Activated CD4-positive, CD25-positive, alpha-beta regulatory T cell treated with anti-CD3 and anti-CD28 coated beads, Interleukin-2, amount 50 U/mL, for 16 hours (primary cell): ENCODE data around the gene NPR1.
"Not testable (repeated sequence)": the region's sequence is repeated elsewhere in the genome, so short reads cannot be mapped to it uniquely, and the experiment has no call there.

ENCODE experiments used
- DNase-seq: peaks from one replicate; pipeline ENCODE4 v3.0.0-alpha.2; 2020; ENCODE audit warnings: low read depth, low spot score

The NPR1 gene

DNA sequence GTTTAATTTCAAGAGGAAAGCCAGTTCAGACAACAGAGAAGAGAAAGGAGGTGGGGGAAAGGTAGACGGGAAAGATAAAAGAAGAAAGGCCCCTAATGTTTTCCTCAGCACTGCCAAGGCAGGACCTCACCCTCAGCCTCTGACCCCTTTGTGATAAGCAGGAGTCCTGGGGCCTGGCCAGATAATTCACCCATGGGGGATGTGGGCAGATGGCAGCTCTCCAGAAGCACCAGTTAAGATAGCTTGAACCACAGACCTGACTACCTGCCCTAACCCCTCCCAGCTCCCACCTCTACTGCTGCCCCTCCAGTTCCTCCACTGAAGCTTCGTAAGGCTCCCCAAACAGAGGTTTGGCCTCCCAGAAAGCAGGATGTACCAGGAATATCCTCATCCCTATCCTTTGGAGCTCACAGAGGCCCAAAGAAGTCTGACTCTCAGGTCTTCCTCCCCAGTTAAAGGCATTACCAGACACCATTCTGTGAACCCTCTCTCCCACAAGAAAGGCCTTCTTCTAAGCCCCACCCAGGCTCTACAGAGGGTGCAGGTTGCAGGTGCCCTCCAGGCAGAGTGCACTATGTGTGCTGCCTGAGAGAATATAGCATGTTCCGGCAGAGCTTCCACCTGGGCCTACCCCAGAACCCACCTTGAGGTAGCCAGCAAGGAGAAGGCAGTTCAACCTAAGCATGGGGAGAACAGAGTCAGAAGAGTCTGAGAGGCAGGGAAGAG, 29.2 kb upstream of the NPR1 start:
- DNase-seq, result no peak

DNA sequence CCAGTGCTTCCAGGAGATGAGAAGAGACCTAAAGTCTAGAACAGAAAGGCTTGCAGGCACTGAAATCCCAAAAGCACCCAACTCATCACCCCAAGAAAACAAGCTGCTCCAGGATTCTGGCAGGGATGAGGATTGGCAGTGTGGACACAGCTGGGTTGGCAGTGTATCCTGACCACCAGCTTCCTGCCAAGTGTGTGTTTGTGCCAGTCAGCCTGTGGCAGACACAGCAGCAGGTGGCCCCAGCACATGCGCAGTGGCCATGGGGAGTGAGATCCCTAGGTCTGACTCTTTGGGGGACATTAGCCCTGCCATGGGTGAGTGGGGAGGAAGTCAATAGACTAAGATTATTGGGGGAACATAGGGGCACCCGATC, 28.6 kb upstream of the NPR1 start:
- no peak for DNase-seq

DNA sequence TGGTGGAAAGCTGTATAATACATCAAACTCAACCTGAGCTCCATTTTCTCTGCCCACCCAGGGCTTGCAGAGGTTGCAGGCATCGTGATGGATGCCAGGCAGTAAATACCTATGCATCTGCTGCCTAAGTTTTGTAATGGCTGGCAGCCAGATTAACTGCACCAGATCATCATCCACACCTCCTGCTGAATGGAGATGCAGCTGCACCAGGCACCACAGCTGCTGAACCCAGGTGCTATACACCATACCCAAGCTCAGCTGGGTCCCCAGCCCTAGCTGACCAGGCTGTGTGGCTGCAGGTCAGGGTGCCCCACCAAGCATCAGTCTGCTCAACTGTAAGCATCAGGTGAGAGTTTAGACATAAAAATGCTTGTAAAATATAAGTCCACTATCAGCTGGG, 26.7 kb upstream of the NPR1 start:
- DNase-seq, result no peak

DNA sequence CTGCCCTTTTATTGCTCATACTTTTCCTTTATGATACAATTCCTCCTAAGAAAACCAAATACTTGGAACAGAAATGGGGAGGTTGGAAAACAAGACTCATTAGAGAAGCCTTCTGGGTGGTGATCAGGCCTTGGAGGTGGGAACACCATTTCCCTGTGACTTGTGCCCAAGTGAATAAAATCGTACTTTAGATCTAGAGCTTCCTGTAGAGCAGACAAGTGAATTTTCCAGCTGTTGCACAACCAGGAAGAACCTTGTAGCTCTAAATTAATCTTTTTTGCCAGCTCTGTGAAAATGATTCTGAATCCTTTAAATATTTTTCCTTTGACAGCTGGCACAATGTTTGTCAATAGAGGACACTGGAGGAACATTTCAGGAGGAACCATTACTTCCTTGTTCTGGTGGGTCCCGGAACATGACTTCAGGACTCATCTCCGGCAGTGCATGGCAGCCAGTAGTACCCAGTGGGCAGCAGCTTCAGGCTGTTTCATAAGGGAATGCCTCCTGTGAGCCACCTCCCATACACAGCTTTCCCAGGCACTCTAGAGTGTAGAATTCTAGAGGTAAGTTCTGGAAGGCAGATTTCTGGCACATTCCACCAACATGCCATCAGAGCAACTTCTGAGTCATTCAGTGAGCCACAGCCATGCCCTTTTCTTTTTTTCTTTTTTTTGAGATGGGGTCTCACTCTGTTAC, 25.5 kb upstream of the NPR1 start:
- DNase-seq, result no peak

DNA sequence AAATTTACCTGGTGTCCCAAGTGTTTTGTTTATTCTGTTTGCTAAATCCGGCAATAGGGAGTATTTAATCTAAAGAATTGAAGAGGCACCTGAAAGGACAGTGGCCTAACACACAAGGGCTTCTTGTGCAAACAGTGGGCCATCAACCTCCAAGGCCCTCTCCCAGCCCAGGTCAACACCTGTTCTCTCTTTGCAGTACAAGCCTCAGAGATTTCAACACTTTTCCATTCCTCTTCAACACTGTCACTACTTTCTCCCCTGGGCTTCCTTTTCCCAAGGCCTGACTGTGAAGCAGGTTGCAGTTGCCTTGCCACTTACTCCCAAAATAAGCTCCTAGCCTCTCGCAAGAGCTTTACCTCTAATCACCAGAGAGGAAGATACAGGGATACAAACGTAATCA, 23.2 kb upstream of the NPR1 start:
- DNase-seq, result no peak

DNA sequence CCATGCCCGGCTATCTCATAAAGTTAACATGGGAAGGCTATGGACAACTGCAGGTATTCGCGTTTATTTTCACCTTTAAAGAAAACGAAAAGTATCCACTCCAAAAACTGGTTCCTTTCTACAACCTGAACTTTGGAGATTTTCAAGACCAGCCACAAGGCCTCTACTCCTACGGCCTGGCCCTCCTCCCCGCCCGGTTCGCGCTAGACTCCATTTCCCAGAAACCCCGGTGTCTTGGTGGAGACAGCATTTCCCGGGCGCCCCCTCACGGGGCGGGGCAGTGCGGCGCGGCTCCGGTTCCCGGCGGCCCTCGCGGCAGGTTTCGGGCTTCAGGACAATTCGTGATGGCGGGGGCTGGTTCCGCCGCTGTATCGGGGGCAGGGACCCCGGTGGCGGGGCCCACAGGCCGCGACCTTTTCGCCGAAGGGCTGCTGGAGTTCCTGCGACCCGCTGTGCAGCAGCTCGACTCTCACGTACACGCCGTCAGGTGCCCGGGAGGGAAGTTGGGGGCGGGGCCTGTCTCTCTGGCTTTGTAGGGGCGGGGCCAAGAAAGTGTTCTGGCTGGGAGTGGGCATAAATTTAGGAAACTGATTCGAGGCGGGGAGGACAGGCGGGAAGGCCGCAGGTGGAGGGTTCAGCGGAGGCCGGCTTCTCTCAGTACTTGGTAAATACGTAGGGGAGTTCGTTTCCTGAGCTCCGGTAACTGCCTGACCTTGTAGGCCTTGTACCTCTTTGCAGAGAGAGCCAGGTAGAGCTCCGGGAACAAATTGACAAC, 19.9 kb upstream of the NPR1 start, which contains the start of gene SNAPIN:
Gene SNAPIN, plus strand, starts transcription at position 304 of the 775 bp plus-strand sequence. Its CDS starts 41 bp downstream, at position 345.
- peak; percentile 80 for DNase-seq

DNA sequence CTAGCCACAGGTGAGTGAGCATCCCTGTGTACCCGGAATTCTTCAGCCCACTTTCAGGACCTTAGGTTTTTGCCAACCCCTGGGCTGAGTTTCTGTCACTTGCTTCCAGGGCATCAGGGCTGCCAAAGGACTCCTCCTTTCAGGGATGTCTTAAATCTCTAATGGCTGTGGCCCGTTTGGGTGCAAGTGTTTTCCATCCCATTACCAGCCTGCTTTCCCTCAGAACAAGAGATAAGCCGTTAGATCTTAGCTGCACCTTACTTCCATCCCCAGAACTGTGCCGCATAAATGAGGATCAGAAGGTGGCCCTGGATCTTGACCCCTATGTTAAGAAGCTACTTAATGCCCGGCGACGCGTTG, 19.3 kb upstream of the NPR1 start:
- no peak for DNase-seq

DNA sequence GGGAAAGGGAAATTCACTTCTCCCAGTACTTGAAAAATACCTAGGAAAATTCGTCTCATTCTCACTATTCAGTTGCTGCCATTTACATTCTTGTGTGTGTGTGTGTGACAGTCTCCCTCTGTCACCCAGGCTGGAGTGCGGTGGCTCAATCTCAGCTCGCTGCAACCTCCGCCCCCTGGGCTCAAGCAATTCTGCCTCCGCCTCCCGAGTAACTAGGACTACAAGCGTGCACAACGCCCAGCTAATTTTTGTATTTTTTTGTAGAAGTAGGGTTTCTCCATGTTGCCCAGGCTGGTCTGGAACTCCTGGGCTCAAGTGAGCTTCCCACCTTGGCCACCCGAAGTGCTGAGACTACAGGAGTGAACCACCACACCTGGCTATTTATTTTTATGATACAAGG, 18.8 kb upstream of the NPR1 start:
- no peak for DNase-seq

DNA sequence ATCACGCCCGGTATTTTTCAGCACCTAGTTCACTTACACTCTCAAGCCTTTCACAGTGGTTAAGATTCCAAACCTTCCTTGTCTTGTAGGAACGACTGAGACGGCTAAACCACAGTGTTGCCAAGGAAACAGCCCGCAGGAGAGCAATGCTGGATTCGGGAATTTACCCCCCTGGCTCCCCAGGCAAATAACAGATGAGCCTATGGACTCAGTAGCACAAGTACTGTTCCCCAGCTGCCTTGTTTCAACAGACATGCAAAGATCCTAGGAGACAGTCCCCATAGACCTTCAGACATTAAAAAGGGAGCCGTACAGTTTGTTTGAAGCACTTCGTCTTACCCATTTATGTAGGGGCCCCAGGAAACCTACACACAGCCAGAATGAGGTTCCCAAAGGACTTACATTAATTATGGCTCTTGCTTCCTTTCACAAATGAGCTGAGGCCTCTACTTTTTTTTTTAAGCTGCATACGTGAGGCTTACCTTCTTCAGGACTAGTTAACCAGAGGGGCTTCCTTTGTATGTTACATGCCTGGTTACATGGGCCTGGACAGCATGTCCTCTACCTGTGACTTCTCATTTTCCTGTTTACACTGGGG, 17.3 kb upstream of the NPR1 start:
- DNase-seq, result no peak

DNA sequence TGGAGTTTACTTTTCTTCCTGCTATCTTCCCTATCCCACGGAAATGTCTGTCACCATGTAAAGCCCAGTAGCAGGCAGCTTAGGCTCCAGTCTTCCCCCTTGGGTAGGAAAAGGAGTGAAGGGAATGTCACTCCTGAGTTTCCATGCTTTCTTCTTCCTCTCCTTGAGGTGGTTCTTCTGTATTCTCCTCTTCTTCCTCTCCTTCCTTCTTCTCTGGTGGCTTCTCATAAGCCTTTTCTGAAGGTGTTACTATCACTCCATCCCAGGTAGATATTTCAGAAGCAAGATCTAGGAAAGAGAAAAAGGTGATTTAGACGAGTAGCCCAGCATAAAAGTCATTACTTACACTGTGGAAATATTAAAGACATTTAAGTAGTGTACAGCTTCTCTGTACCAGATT, 16.2 kb upstream of the NPR1 start:
- no peak for DNase-seq

DNA sequence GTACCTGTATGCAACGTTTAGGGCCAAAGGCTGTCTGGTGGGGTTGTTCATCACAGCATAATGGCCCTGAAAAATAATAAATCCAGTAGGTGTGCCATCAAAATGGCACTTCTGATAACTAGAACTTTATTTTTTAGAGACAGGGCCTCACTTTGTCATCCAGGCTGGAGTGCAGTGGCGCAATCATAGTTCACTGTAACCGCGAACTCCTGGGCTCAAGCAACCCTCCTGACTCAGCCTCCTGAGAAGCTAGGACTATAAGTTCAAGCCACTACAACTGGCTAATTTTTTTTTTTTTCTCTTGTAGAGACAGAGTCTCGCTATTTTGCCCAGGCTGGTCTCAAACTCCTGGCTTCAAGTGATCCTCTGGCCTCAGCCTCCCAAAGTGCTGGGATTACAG, 15.3 kb upstream of the NPR1 start:
- no peak for DNase-seq

DNA sequence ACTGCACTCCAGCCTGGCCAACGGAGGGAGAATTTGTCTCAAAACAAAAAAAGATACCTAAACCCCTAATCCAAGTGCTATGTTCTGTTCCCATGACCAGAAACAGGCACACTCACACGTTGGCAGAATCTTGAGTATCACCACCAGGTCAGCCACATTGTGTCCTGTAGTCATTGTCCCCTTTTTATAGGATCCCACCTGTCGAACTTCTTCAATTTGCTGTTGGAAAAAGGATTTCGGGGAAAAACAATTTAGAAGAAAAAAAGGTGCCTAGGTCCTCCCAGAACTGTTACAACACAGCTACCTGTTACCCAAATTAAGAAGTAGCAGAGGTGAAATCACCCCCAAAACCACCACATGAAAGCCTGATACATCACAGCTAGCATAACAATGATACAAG, 11.0 kb upstream of the NPR1 start:
- DNase-seq, result no peak

DNA sequence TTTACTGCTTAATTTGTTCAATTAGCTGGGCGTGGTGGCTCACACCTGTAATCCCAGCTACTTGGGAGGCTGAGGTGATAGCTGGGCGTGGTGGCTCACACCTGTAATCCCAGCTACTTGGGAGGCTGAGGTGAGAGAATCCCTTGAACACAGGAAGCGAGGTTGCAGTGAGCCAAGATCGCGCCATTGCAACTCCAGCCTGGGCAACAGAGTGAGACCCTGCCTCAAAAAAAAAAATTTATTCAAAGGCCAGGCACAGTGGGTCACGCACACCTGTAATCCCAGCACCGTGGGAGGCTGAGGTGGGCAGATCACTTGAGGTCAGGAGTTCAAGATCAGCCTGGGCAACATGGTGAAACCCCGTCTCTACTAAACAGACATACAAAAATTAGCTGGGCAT, 9.8 kb upstream of the NPR1 start:
- DNase-seq, result not testable (repeated sequence)

DNA sequence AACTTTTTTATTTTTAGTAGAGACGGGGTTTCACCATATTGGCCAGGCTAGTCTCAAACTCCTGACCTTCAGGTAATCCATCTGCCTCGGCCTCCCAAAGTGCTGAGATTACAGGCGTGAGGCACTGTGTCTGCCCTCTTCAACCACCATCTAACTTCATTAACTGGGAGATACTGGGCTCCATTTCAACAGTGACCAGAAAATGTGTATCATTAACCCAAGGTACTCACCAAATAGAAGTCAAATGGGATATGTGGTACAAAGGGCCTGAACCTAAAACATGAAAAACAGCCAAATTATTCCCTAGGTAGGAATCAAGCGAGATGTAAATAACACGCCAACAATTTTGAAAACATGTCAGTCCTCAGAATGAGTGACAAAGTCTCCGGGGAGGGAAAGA, 8.9 kb upstream of the NPR1 start:
- DNase-seq, result no peak

DNA sequence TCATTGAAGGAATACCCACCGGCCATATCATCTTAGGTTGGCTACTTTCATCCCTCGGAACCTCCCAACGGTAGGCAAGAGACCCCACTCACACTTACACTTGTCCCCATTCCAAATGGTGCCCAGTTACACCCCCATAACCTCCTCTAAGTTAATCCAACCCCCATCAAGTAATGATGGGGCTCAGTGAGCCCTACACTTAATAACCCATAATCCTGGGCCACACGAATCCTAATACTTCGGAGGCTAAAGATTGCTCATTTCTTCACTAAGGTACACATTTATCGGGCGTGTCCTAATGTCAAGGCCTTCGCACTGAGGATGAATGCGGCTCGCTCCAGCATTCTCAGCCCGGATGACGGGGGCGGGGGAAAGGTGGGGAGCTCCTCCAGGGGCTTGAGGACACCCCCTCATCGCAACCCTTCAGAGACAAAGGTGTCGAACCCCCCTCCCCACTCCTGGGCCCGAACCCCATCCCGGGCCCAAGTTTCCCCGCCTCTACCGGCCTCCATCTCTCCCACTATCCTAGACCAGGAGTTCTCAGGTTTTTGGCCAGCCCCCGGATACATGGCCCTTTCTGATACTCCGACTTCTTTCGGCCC, 8.1 kb upstream of the NPR1 start:
- DNase-seq, result no peak

DNA sequence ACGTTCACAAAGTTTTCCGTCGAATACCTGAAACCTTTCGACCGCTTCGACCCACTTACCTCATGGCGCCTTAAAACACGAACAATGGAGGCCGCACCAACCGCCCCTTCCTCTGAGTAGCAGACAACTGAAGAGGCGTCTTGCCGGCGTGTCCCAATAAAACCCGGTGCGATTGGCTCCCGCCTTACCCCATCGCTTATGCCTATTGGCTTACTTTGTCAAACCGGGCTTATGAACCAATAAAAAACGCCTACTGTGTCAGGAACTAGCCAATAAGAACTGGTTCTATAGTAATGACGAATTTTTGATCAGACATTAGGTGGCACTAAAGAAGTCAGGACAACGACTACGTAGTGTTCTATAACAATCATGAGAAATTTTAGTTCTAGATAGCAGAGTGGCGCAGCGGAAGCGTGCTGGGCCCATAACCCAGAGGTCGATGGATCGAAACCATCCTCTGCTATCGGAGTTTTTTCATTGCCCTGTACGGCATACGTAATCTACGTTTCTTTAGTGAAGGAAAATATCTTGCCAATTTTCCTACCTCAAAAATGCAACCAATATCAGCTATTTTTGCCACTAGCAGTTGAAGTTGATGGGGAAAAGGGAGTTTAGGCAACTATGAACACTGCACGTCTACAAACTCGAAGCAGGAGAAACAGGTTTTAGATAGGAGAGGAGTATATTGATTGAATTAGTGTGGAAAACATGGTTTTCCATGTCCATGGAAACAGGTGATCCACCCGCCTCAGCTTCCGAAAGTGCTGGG, 7.4 kb upstream of the NPR1 start, which contains the start of gene ILF2:
Gene ILF2, minus strand, starts transcription at position 135 of the 769 bp plus-strand sequence. Its CDS starts 71 bp downstream, at position 64.
- DNase-seq, result peak; percentile 91

DNA sequence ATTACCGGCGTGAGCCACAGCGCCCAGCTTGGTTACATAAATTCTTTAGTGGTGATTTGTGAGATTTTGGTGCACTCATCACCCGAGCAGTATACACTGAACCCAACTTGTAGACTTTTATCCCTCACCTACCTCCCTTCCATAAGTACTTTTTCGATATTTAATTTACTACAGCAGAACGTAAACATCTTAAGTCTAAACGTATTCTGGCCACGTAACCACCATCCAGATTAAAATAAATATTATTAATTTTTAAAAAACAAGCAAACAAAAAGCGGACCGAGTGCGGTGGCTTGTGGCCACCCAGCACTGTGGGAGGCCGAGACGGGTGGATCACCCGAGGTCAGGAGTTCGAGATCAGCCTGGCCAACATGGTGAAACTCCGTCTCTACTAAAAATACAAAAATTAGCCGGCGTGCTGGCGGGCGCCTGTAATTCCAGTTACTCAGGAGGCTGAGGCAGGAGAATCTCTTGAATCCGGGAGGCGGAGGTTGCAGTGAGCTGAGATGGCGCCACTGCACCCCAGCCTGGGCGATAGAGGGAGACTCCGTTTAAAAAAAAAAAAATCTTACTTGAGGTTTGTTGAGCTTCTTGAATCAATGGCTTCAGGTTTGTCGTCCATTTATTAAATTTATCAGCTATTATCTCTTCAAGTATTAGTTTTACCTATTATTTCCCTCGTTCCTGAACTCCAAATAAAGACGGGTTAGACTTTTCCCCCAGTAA, 6.7 kb upstream of the NPR1 start:
- not testable (repeated sequence) for DNase-seq

DNA sequence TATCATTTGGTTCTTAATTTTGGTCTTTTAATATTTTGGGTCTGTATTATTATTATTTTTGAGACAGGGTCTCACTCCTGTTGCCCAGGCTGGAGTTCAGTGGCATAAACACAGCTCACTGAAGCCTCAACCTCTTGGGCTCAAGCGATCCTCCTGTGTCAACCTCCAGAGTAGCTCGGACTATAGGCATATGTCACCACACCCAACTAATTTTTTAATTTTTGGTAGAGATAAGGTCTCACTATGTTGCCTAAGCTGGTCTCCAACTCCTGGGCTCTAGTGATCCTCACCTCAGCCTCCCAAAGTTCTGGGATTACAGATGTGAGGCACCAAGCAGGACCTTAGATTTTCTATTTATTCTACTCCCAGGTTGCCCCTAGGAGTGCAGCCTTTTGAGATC, 5.0 kb upstream of the NPR1 start:
- DNase-seq, result no peak

DNA sequence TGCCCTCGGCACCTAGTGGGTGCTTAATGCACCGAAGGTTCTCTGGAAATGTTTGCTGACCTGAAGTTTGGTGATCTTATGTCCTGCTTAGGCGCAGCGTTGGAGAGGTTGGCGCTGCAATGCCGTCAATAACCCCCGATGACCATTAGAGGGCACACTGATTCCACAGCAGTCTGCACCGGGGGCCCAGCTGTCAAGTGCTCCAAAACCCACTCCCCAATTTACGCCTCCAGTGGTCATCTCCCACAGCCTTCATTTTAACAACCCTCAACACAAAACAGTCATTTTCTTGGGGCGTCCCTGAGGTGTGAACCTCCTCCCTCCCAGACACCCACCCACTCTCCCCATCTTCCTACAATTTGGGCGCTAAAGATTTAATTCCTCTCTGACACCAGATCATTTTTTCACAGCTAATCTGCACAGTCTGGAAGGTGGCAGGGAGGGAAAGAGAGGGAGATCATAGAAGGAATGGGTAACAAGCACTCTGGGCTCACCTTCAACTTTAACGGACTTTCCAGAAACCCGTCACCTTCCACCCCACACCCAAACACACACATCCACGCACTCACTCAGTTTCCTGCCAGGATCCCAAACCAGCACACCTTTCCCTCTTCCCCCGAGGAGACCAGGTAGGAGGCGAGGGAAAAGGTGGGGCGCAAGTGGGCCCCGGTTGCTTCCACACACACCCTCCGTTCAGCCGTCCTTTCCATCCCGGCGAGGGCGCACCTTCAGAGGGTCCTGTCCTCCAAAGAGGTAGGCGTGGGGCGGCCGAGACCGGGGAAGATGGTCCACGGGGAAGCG, 570 bp upstream of the NPR1 start:
- no peak for DNase-seq
